HL-60/S4 (cell line): ENCODE results near the gene FHDC1.

Source experiments
- in situ Hi-C: fragments of 300-500 bp; cut with MboI; formaldehyde crosslinking; loops from 2 replicates; pipeline ENCODE4 v1.14.3; 2022; ENCODE audit warnings: low sequenced_read_pairs

Gene FHDC1

GRCh38 chr4:152936446-152937335 is 568 bp downstream of the FHDC1 start:
- in situ Hi-C loops, result no loop called here

- in situ Hi-C loops, result no loop called here
Measured at GRCh38 chr4:152937336-152938236, 1.5 kb downstream of the FHDC1 start.

GRCh38 chr4:152938237-152938947 is 2.3 kb downstream of the FHDC1 start:
- in situ Hi-C loops, result no loop called here

GRCh38 chr4:152939621-152940020 is 3.5 kb downstream of the FHDC1 start:
- in situ Hi-C loops, result no loop called here

GRCh38 chr4:152940461-152940860 is 4.3 kb downstream of the FHDC1 start:
- in situ Hi-C loops, result no loop called here

- in situ Hi-C loops, result no loop called here
Measured at GRCh38 chr4:152941411-152941810, 5.3 kb downstream of the FHDC1 start.

GRCh38 chr4:152942346-152942745 is 6.2 kb downstream of the FHDC1 start:
- in situ Hi-C loops, result no loop called here

GRCh38 chr4:152943672-152944071 is 7.5 kb downstream of the FHDC1 start:
- in situ Hi-C loops, result no loop called here

- in situ Hi-C loops, result no loop called here
Measured at GRCh38 chr4:152944666-152945320, 8.7 kb downstream of the FHDC1 start.

GRCh38 chr4:152945639-152946038 is 9.5 kb downstream of the FHDC1 start:
- in situ Hi-C loops, result no loop called here

GRCh38 chr4:152946446-152946845 is 10.3 kb downstream of the FHDC1 start:
- in situ Hi-C loops, result no loop called here

- in situ Hi-C loops, result no loop called here
Measured at GRCh38 chr4:152947311-152947710, 11.2 kb downstream of the FHDC1 start.

- in situ Hi-C loops, result no loop called here
Measured at GRCh38 chr4:152949930-152950329, 13.8 kb downstream of the FHDC1 start.

GRCh38 chr4:152950402-152951274 is 14.5 kb downstream of the FHDC1 start:
- in situ Hi-C loops, result no loop called here

- in situ Hi-C loops, result no loop called here
Measured at GRCh38 chr4:152951348-152951747, 15.2 kb downstream of the FHDC1 start.

GRCh38 chr4:152953514-152953913 is 17.4 kb downstream of the FHDC1 start:
- in situ Hi-C loops, result no loop called here

- in situ Hi-C loops, result no loop called here
Measured at GRCh38 chr4:152954741-152955140, 18.6 kb downstream of the FHDC1 start.

GRCh38 chr4:152956147-152956546 is 20.0 kb downstream of the FHDC1 start:
- in situ Hi-C loops, result no loop called here

GRCh38 chr4:152956650-152957436 is 20.7 kb downstream of the FHDC1 start:
- in situ Hi-C loops, result no loop called here
